Keratinocyte (primary cell): ENCODE results near the gene SLC36A2. TPM values are rescaled to one million over a fixed set of nuclear protein-coding genes. Genes with fewer than 3 reads are reported as not detected.

Experiments used
- DNase-seq: peaks from one replicate; pipeline ENCODE4 v3.0.0-alpha.2; 2011; ENCODE audit warnings: low read depth, missing footprints, low spot score
- FAIRE-seq: peaks from 2 replicates; lab custom pipeline; 2011; peaks lifted over from hg19 to GRCh38; lab: Jason Lieb, UNC
- H2AFZ ChIP-seq: 2 replicates; pipeline ENCODE4 v1.6.0; 2012; ENCODE audit warnings: low read length, control low read depth, inconsistent platforms; ENCODE audit not compliant: control insufficient read depth
- H3K27ac ChIP-seq: 2 replicates; pipeline ENCODE4 v1.5.1; 2011; ENCODE audit warnings: low read length; ENCODE audit not compliant: control insufficient read depth, insufficient read depth
- H3K27me3 ChIP-seq: 3 replicates; pipeline ENCODE4 v1.6.0; 2011; ENCODE audit warnings: low read length; ENCODE audit not compliant: control insufficient read depth, insufficient read depth; ENCODE audit errors: extremely low read depth
- H3K36me3 ChIP-seq, 2 experiments: 2 replicates in 1 of 2; 3 replicates in 1 of 2; pipeline ENCODE4 v1.5.1; 2011; ENCODE audit warnings: low read length in 2 of 2, mild to moderate bottlenecking in 1 of 2; ENCODE audit not compliant: control insufficient read depth in 2 of 2, insufficient read depth in 2 of 2; ENCODE audit errors: extremely low read depth in 1 of 2
- H3K4me1 ChIP-seq: 3 replicates; pipeline ENCODE4 v1.5.1; 2011; ENCODE audit warnings: low read length; ENCODE audit not compliant: control insufficient read depth, insufficient read depth; ENCODE audit errors: extremely low read depth
- H3K4me2 ChIP-seq: 3 replicates; pipeline ENCODE4 v1.6.0; 2011; ENCODE audit warnings: low read depth, low read length; ENCODE audit not compliant: control insufficient read depth, insufficient read depth; ENCODE audit errors: extremely low read depth
- H3K4me3 ChIP-seq, 3 experiments: fragments of 200-600 bp in 1 of 3; sonication (generic) in 1 of 3; 2 replicates in 2 of 3; 3 replicates in 1 of 3; pipeline ENCODE4 v1.5.1; 2011 to 2016; ENCODE audit warnings: low read length in 3 of 3, mild to moderate bottlenecking in 3 of 3, control low read depth in 2 of 3, inconsistent platforms in 1 of 3, low read depth in 1 of 3, mixed read lengths in 1 of 3, mixed run types in 1 of 3, moderate library complexity in 1 of 3; ENCODE audit not compliant: control insufficient read depth in 2 of 3, insufficient read depth in 2 of 3; ENCODE audit errors: extremely low read depth in 1 of 3
- H3K79me2 ChIP-seq: 2 replicates; pipeline ENCODE4 v1.6.0; 2012; ENCODE audit warnings: low read length; ENCODE audit not compliant: control insufficient read depth, insufficient read depth
- H3K9ac ChIP-seq: 3 replicates; pipeline ENCODE4 v1.6.0; 2011; ENCODE audit warnings: low read length; ENCODE audit not compliant: control insufficient read depth, insufficient read depth; ENCODE audit errors: extremely low read depth
- H3K9me1 ChIP-seq: 3 replicates; pipeline ENCODE4 v1.6.0; 2011; ENCODE audit warnings: low read length; ENCODE audit not compliant: control insufficient read depth, insufficient read depth; ENCODE audit errors: extremely low read depth
- H3K9me3 ChIP-seq: 2 replicates; pipeline ENCODE4 v1.5.1; 2012; ENCODE audit warnings: low read depth, low read length; ENCODE audit not compliant: control insufficient read depth
- H4K20me1 ChIP-seq: 3 replicates; pipeline ENCODE4 v1.6.0; 2011; ENCODE audit warnings: low read length; ENCODE audit not compliant: control insufficient read depth, insufficient read depth; ENCODE audit errors: extremely low read depth
- EZH2 ChIP-seq: IDR thresholded peaks from one replicate; pipeline ENCODE4 v1.6.1; 2012; ENCODE audit warnings: inconsistent platforms, mild to moderate bottlenecking, low read length, moderate library complexity
- dilution Hi-C: fragments of 300-500 bp; cut with MboI; formaldehyde crosslinking; loops from one replicate; pipeline ENCODE4 v1.7.0; 2020; ENCODE audit warnings: low sequenced_read_pairs; ENCODE audit not compliant: extremely low pct_ligation_motif_present
- polyA plus RNA-seq, 5 experiments: library from polyadenylated mRNA; depleted of rRNA in 3 of 5; stranded (reverse) in 3 of 5; stranded (forward) in 1 of 5; unstranded in 1 of 5; fragments of >200 nt; gene quantifications; 1 replicate in 1 of 5; 2 replicates in 3 of 5; 3 replicates in 1 of 5; pipeline versions ENCODE4 v1.2.1 to v1.2.3, GENCODE V29; 2011 to 2012; ENCODE audit warnings: missing spikeins in 2 of 5, low read depth in 1 of 5, low replicate concordance in 1 of 5
- TF ChIP-seq, protein P1 (sequence below), 3 experiments: IDR thresholded peaks in 1 of 3; conservative IDR thresholded peaks in 1 of 3; optimal IDR thresholded peaks in 1 of 3; 2 replicates in 2 of 3; 3 replicates in 1 of 3; pipeline versions ENCODE3 to v1.5.1; 2011; ENCODE audit warnings: low read length in 3 of 3, mild to moderate bottlenecking in 3 of 3, moderate library complexity in 2 of 3, control low read depth in 1 of 3, inconsistent platforms in 1 of 3; ENCODE audit not compliant: insufficient read depth in 2 of 3; ENCODE audit errors: extremely low read depth in 1 of 3

The SLC36A2 gene
- polyA plus RNA-seq, 1 donor (not counting 4 experiments of a cell fraction or from before 2014, with no cell fraction given), result not detected

GRCh38 chr5:151357097-151357496 is 9.7 kb upstream of the SLC36A2 start:
- dilution Hi-C loops, result no loop called here
- DNase-seq, result no peak
- H3K79me2 ChIP-seq, result no peaks in the 10 kb centered on the region
- H3K4me2 ChIP-seq, result no peak overlapping the region
- H3K9me3 ChIP-seq, result no peaks in the 10 kb centered on the region
- no peak overlapping the region for H3K27ac ChIP-seq
- no peaks in the 10 kb centered on the region for H4K20me1 ChIP-seq
- H3K36me3 ChIP-seq, result no peaks in the 10 kb centered on the region
- FAIRE-seq, result no peak
- no peak overlapping the region for H2AFZ ChIP-seq
- H3K4me3 ChIP-seq, result no peak overlapping the region
- H3K4me1 ChIP-seq, result no peaks in the 10 kb centered on the region
- no peaks in the 10 kb centered on the region for H3K27me3 ChIP-seq
- no peaks in the 10 kb centered on the region for H3K9me1 ChIP-seq
- H3K9ac ChIP-seq, result no peak overlapping the region
- TF ChIP-seq, protein P1, sequence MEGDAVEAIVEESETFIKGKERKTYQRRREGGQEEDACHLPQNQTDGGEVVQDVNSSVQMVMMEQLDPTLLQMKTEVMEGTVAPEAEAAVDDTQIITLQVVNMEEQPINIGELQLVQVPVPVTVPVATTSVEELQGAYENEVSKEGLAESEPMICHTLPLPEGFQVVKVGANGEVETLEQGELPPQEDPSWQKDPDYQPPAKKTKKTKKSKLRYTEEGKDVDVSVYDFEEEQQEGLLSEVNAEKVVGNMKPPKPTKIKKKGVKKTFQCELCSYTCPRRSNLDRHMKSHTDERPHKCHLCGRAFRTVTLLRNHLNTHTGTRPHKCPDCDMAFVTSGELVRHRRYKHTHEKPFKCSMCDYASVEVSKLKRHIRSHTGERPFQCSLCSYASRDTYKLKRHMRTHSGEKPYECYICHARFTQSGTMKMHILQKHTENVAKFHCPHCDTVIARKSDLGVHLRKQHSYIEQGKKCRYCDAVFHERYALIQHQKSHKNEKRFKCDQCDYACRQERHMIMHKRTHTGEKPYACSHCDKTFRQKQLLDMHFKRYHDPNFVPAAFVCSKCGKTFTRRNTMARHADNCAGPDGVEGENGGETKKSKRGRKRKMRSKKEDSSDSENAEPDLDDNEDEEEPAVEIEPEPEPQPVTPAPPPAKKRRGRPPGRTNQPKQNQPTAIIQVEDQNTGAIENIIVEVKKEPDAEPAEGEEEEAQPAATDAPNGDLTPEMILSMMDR (optimal IDR thresholded peaks at IDR 0.05 in 1 of 3, IDR thresholded peaks at IDR 0.05 in 1 of 3, conservative IDR thresholded peaks at IDR 0.05 in 1 of 3; ENCODE audit: extremely low read depth in 1 of 3, insufficient read depth in 2 of 3, low read length in 3 of 3), result no peak
- no peak for TF ChIP-seq EZH2

DNA sequence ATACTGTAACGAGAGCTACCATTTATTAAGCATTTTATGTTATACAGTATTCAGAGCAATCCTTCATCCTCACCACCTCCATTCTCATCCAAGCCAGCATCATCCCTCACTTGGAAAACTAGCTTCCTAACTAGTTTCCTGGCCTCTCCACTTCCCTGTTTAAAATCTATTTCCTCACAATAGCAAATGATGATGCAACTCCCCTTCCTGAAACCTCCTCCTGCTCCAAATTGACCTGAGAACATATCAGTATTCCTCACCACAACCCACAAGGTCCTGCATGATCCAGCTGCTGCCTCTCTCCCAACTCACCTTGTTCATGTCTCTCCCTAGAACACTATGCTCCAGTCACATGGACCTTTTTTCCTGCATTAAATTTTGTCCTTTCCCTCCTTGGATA is 4.3 kb upstream of the SLC36A2 start:
- DNase-seq, result no peak

More for the DNA sequence above, 4.3 kb upstream of the SLC36A2 start:
- Histone ChIP-seq H3K27ac (no peak overlapping the region), H3K4me3 (no peak overlapping the region), H3K36me3 (no peaks in the 10 kb centered on the region), H3K4me2 (no peak overlapping the region), H3K9me1 (no peaks in the 10 kb centered on the region), H3K9me3 (no peaks in the 10 kb centered on the region), H3K79me2 (no peaks in the 10 kb centered on the region), H4K20me1 (no peaks in the 10 kb centered on the region), H3K9ac (no peak overlapping the region), H3K27me3 (no peaks in the 10 kb centered on the region), H2AFZ (no peak overlapping the region), H3K4me1 (no peaks in the 10 kb centered on the region)
- dilution Hi-C loops, result no loop called here
- no peak for TF ChIP-seq EZH2
- TF ChIP-seq, protein P1 (optimal IDR thresholded peaks at IDR 0.05 in 1 of 3, IDR thresholded peaks at IDR 0.05 in 1 of 3, conservative IDR thresholded peaks at IDR 0.05 in 1 of 3; ENCODE audit: extremely low read depth in 1 of 3, insufficient read depth in 2 of 3, low read length in 3 of 3), result no peak
- FAIRE-seq, result no peak
